T-helper 17 cell (primary cell): ENCODE data around the gene SAMD4A. TPM values are rescaled to one million over a fixed set of nuclear protein-coding genes. Genes with fewer than 3 reads are reported as not detected.

Experiments
- ATAC-seq: fragments of 150-1000 bp; cut with Tn5 transposase; 2 replicates; pipeline ENCODE4 v1.10.0; 2021; ENCODE audit warnings: mild to moderate bottlenecking, moderate library complexity
- DNase-seq, 3 donors: peaks; one replicate each; pipeline versions ENCODE4 v3.0.0 to v3.0.0-alpha.2; 2020 to 2021
- H3K9me3 ChIP-seq: one replicate; pipeline ENCODE4 v1.7.0; 2013; ENCODE audit warnings: low read length, mild to moderate bottlenecking; ENCODE audit not compliant: control insufficient read depth, poor library complexity, severe bottlenecking
- H3K27ac Mint-ChIP-seq: one replicate; pipeline ENCODE4 v1.8.0; 2022; ENCODE audit warnings: mild to moderate bottlenecking, moderate library complexity, mixed read lengths
- H3K27me3 Mint-ChIP-seq: one replicate; pipeline ENCODE4 v1.8.0; 2022; ENCODE audit warnings: mixed read lengths
- H3K36me3 Mint-ChIP-seq: one replicate; pipeline ENCODE4 v1.8.0; 2022; ENCODE audit warnings: low read depth, mixed read lengths
- H3K4me1 Mint-ChIP-seq: one replicate; pipeline ENCODE4 v1.8.0; 2022; ENCODE audit warnings: mild to moderate bottlenecking, mixed read lengths
- H3K4me3 Mint-ChIP-seq: one replicate; pipeline ENCODE4 v1.8.0; 2022; ENCODE audit warnings: mild to moderate bottlenecking, moderate library complexity, mixed read lengths
- total RNA-seq, 4 donors: library from RNA in 2 of 4; stranded (reverse) in 2 of 4; gene quantifications; one replicate each; pipeline ENCODE4 v1.2.3 and lab custom pipeline; 2022 to 2026

SAMD4A gene
- total RNA-seq, 2 donors from 2014 or later: 6.5 to 6.9 TPM

GRCh38 chr14:54550514-54550913 lies 16.4 kb upstream of the SAMD4A start:
- H3K4me1 Mint-ChIP-seq: no peaks in the 10 kb centered on the region
- H3K4me3 Mint-ChIP-seq: no peak overlapping the region
- no peaks in the 10 kb centered on the region for H3K9me3 ChIP-seq
- ATAC-seq (no peak), DNase-seq (no peak)
- peaks cover 15% of the 10 kb centered on the region for H3K27me3 Mint-ChIP-seq
- peaks cover 2% of the 10 kb centered on the region for H3K36me3 Mint-ChIP-seq
- H3K27ac Mint-ChIP-seq: no peak overlapping the region

- Mint-ChIP-seq H3K27me3 (peaks cover 38% of the 10 kb centered on the region), H3K4me3 (no peak overlapping the region), H3K27ac (no peak overlapping the region), H3K4me1 (no peaks in the 10 kb centered on the region), H3K36me3 (peaks cover 2% of the 10 kb centered on the region)
- no peaks in the 10 kb centered on the region for H3K9me3 ChIP-seq
- DNase-seq (no peak), ATAC-seq (no peak)
Observed at GRCh38 chr14:54554401-54554800, 12.5 kb upstream of the SAMD4A start.

GRCh38 chr14:54555651-54556050 lies 11.3 kb upstream of the SAMD4A start:
- Mint-ChIP-seq H3K27ac (no peak overlapping the region), H3K4me1 (peaks cover 3% of the 10 kb centered on the region), H3K36me3 (peaks cover 2% of the 10 kb centered on the region), H3K27me3 (peaks cover 44% of the 10 kb centered on the region), H3K4me3 (peak overlapping the region; percentile 43)
- DNase-seq: no peak
- no peak for ATAC-seq
- H3K9me3 ChIP-seq: no peaks in the 10 kb centered on the region

- H3K4me3 Mint-ChIP-seq: no peak overlapping the region
Observed at GRCh38 chr14:54556535-54556934, 10.4 kb upstream of the SAMD4A start.

GRCh38 chr14:54562334-54562733 lies 4.6 kb upstream of the SAMD4A start:
- H3K9me3 ChIP-seq: no peaks in the 10 kb centered on the region
- ATAC-seq (no peak), DNase-seq (no peak)
- Mint-ChIP-seq H3K27ac (no peak overlapping the region), H3K36me3 (no peaks in the 10 kb centered on the region), H3K27me3 (peaks cover 19% of the 10 kb centered on the region), H3K4me3 (no peak overlapping the region), H3K4me1 (peaks cover 12% of the 10 kb centered on the region)

More at GRCh38 chr14:54556535-54556934, 10.4 kb upstream of the SAMD4A start:
- DNase-seq (no peak), ATAC-seq (no peak)
- no peak overlapping the region for H3K27ac Mint-ChIP-seq
- peaks cover 44% of the 10 kb centered on the region for H3K27me3 Mint-ChIP-seq
- H3K4me1 Mint-ChIP-seq: peaks cover 3% of the 10 kb centered on the region
- H3K9me3 ChIP-seq: no peaks in the 10 kb centered on the region
- H3K36me3 Mint-ChIP-seq: peaks cover 2% of the 10 kb centered on the region

- no peak for ATAC-seq
- H3K27ac Mint-ChIP-seq: peak overlapping the region; percentile 77
- no peaks in the 10 kb centered on the region for H3K9me3 ChIP-seq
- peaks cover 10% of the 10 kb centered on the region for H3K27me3 Mint-ChIP-seq
- peaks cover 14% of the 10 kb centered on the region for H3K4me1 Mint-ChIP-seq
- no peak for DNase-seq
- H3K4me3 Mint-ChIP-seq: peak overlapping the region; percentile 89
- H3K36me3 Mint-ChIP-seq: no peaks in the 10 kb centered on the region
Observed at GRCh38 chr14:54564071-54564867, 2.7 kb upstream of the SAMD4A start.

GRCh38 chr14:54564868-54565784 lies 1.8 kb upstream of the SAMD4A start:
- peak; percentile 56 for ATAC-seq
- H3K27ac Mint-ChIP-seq: peak overlapping the region; percentile 77
- peaks cover 14% of the 10 kb centered on the region for H3K4me1 Mint-ChIP-seq
- H3K27me3 Mint-ChIP-seq: peaks cover 9% of the 10 kb centered on the region
- H3K4me3 Mint-ChIP-seq: peak overlapping the region; percentile 89
- peak; percentile 47 to 60 (median 52) for DNase-seq
- H3K36me3 Mint-ChIP-seq: no peaks in the 10 kb centered on the region
- H3K9me3 ChIP-seq: no peaks in the 10 kb centered on the region

GRCh38 chr14:54565785-54566409 lies 1.0 kb upstream of the SAMD4A start:
- peaks cover 5% of the 10 kb centered on the region for H3K27me3 Mint-ChIP-seq
- H3K36me3 Mint-ChIP-seq: no peaks in the 10 kb centered on the region
- ATAC-seq: peak; percentile 80
- no peaks in the 10 kb centered on the region for H3K9me3 ChIP-seq
- H3K4me3 Mint-ChIP-seq: peak overlapping the region; percentile 89
- peaks cover 12% of the 10 kb centered on the region for H3K4me1 Mint-ChIP-seq
- peak; percentile 71 to 79 (median 75) for DNase-seq
- H3K27ac Mint-ChIP-seq: peak overlapping the region; percentile 77

- peaks cover 3% of the 10 kb centered on the region for H3K27me3 Mint-ChIP-seq
- no peaks in the 10 kb centered on the region for H3K9me3 ChIP-seq
- ATAC-seq (no peak), DNase-seq (no peak)
- peak overlapping the region; percentile 96 for H3K4me3 Mint-ChIP-seq
- H3K27ac Mint-ChIP-seq: peak overlapping the region; percentile 80
- H3K36me3 Mint-ChIP-seq: no peaks in the 10 kb centered on the region
- H3K4me1 Mint-ChIP-seq: peaks cover 12% of the 10 kb centered on the region
Observed at GRCh38 chr14:54567224-54567638, 303 bp downstream of the SAMD4A start.

GRCh38 chr14:54567639-54568561 lies 972 bp downstream of the SAMD4A start:
- H3K4me1 Mint-ChIP-seq: peaks cover 12% of the 10 kb centered on the region
- H3K27me3 Mint-ChIP-seq: no peaks in the 10 kb centered on the region
- DNase-seq (peak; percentile 11 to 18 (median 16)), ATAC-seq (peak; percentile 27)
- H3K27ac Mint-ChIP-seq: peak overlapping the region; percentile 80
- H3K4me3 Mint-ChIP-seq: peak overlapping the region; percentile 96
- no peaks in the 10 kb centered on the region for H3K36me3 Mint-ChIP-seq
- H3K9me3 ChIP-seq: no peaks in the 10 kb centered on the region

- Mint-ChIP-seq H3K27ac (no peak overlapping the region), H3K36me3 (no peaks in the 10 kb centered on the region), H3K27me3 (no peaks in the 10 kb centered on the region), H3K4me3 (peak overlapping the region; percentile 55), H3K4me1 (peaks cover 12% of the 10 kb centered on the region)
- ATAC-seq: no peak
- H3K9me3 ChIP-seq: no peaks in the 10 kb centered on the region
- DNase-seq: no peak
Observed at GRCh38 chr14:54568821-54569595, 2.1 kb downstream of the SAMD4A start.

- no peak overlapping the region for H3K27ac Mint-ChIP-seq
- no peaks in the 10 kb centered on the region for H3K27me3 Mint-ChIP-seq
- DNase-seq (no peak), ATAC-seq (no peak)
- no peaks in the 10 kb centered on the region for H3K9me3 ChIP-seq
- H3K36me3 Mint-ChIP-seq: no peaks in the 10 kb centered on the region
- peaks cover 7% of the 10 kb centered on the region for H3K4me1 Mint-ChIP-seq
- H3K4me3 Mint-ChIP-seq: no peak overlapping the region
Observed at GRCh38 chr14:54570047-54570446, 3.1 kb downstream of the SAMD4A start.
